ENCODE measurements around the gene TBC1D4.
A peak's percentile ranks its signal among the peaks of the same experiment; 100 is the strongest.

Gene TBC1D4, protein sequence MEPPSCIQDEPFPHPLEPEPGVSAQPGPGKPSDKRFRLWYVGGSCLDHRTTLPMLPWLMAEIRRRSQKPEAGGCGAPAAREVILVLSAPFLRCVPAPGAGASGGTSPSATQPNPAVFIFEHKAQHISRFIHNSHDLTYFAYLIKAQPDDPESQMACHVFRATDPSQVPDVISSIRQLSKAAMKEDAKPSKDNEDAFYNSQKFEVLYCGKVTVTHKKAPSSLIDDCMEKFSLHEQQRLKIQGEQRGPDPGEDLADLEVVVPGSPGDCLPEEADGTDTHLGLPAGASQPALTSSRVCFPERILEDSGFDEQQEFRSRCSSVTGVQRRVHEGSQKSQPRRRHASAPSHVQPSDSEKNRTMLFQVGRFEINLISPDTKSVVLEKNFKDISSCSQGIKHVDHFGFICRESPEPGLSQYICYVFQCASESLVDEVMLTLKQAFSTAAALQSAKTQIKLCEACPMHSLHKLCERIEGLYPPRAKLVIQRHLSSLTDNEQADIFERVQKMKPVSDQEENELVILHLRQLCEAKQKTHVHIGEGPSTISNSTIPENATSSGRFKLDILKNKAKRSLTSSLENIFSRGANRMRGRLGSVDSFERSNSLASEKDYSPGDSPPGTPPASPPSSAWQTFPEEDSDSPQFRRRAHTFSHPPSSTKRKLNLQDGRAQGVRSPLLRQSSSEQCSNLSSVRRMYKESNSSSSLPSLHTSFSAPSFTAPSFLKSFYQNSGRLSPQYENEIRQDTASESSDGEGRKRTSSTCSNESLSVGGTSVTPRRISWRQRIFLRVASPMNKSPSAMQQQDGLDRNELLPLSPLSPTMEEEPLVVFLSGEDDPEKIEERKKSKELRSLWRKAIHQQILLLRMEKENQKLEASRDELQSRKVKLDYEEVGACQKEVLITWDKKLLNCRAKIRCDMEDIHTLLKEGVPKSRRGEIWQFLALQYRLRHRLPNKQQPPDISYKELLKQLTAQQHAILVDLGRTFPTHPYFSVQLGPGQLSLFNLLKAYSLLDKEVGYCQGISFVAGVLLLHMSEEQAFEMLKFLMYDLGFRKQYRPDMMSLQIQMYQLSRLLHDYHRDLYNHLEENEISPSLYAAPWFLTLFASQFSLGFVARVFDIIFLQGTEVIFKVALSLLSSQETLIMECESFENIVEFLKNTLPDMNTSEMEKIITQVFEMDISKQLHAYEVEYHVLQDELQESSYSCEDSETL (N-terminal part only)

DNA sequence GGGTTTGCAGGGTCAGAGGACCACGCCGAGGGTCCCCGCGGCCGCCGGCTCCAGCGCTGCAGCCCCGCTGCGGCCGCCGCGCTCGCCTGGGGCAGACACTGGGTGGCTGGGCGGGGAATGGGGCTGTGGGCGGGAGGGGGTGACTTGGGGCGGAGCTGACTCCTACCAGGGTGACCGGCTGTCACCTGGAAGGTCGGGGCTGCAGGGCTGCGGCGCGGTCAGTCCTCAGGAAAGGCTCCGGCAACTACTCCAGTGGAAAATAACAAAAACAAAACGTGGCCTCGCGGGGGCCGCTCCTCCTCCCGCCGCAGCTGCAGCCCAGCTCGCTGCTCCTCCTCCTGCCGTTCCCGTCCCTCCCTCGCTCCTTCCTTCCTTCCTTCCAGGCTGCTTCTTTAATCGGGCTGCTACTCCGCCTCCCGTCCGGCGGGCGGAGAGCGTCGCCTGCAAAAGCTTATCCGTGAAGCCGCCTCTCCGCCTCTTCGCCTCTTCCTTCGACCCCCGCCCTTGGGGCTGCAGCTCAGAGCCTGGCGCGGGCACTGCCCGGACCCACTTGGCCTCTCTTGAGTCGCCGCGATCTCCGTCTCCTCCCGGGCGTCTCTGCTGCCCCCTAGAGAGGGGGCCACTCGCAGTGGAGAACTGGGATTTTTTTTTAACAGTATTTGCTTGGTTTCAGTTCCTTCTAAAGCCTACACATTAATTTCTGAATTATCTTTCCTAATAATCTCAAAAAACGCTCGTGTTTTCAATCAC is at the start of gene TBC1D4:
Gene TBC1D4 (minus strand): TSS at position 100 of the 750 bp plus-strand sequence. CDS start 402 bp downstream, outside the sequence.
- peak within 1 kb of the TSS; percentile 79 for H3K27ac ChIP-seq
- TF ChIP-seq, protein P1, sequence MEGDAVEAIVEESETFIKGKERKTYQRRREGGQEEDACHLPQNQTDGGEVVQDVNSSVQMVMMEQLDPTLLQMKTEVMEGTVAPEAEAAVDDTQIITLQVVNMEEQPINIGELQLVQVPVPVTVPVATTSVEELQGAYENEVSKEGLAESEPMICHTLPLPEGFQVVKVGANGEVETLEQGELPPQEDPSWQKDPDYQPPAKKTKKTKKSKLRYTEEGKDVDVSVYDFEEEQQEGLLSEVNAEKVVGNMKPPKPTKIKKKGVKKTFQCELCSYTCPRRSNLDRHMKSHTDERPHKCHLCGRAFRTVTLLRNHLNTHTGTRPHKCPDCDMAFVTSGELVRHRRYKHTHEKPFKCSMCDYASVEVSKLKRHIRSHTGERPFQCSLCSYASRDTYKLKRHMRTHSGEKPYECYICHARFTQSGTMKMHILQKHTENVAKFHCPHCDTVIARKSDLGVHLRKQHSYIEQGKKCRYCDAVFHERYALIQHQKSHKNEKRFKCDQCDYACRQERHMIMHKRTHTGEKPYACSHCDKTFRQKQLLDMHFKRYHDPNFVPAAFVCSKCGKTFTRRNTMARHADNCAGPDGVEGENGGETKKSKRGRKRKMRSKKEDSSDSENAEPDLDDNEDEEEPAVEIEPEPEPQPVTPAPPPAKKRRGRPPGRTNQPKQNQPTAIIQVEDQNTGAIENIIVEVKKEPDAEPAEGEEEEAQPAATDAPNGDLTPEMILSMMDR (IDR thresholded peaks at IDR 0.05): peak; percentile 97
- TF ChIP-seq ZFX (IDR thresholded peaks at IDR 0.05; ENCODE audit: borderline replicate concordance): no peak

DNA sequence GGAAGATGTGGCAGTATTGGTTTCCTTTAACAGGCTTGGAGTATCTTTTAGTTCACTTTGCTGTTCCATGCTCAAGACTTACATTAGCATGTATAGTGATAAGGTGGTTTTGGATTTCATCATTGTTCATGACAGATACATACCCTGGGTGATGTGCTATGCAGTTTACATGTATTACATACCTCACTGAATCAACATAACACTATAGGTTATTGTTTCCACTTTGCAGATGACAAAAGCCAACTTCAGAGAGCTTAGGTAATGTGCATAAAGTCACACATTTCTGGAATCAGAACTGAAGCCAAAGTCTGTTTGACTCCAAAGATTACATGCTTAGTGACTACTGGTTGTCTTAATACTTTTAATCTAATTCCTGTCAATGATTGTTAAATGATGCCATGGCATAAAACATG is 48.6 kb upstream of the TBC1D4 start:
- no peak overlapping the region for H3K27ac ChIP-seq
- TF ChIP-seq, protein P1 (IDR thresholded peaks at IDR 0.05): no peak
- no peak for TF ChIP-seq ZFX (IDR thresholded peaks at IDR 0.05; ENCODE audit: borderline replicate concordance)

DNA sequence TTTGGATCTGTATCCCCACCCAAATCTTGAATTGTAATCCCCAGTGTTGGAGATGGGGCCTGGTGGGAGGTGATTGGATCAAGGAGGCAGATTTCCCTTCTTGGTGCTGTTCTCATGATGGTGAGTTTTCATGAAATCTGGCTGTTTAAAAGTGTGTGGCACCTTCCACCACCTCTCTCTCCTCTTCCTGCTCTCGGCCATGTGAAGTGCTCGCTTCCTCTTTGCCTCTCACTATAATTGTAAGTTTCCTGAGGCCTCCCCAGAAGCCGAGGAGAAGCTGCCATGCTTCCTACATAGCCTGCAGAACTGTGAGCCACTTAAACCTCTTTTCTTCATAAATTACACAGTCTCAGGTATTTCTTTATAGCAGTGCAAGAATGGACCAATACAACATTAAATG is 40.0 kb upstream of the TBC1D4 start:
- no peak overlapping the region for H3K27ac ChIP-seq
- TF ChIP-seq ZFX (IDR thresholded peaks at IDR 0.05; ENCODE audit: borderline replicate concordance): no peak
- TF ChIP-seq, protein P1 (IDR thresholded peaks at IDR 0.05): no peak

DNA sequence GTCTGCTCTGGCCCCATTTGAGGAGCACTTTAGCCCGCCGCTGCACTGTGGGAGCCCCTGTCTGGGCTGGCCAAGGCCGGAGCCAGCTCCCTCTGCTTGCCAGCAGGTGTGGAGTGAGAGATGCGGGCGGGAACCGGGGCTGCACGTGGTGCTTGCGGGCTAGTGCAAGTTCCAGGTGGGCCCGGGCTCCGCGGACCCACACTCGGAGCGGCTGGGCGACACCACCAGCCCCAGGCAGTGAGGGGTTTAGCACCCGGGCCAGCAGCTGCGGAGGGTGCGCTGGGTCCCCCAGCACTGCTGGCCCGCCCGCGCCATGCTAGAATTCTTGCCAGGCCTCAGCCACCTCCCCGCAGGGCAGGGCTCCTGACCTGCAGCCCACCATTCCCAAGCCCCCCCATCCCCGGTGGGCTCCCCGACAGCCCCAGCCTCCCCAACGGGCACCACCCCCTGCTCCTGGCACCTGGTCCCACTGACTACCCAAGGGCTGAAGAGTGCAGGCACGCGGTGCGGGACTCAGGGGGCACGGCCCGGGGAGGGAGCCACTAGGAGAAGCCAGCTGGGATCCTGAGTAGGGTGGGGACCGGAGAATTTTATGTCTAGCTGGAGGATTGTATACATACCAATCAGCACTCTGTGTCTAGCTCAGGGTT is 36.6 kb upstream of the TBC1D4 start:
- TF ChIP-seq, protein P1 (IDR thresholded peaks at IDR 0.05): no peak
- no peak for TF ChIP-seq ZFX (IDR thresholded peaks at IDR 0.05; ENCODE audit: borderline replicate concordance)
- H3K27ac ChIP-seq: no peak overlapping the region

DNA sequence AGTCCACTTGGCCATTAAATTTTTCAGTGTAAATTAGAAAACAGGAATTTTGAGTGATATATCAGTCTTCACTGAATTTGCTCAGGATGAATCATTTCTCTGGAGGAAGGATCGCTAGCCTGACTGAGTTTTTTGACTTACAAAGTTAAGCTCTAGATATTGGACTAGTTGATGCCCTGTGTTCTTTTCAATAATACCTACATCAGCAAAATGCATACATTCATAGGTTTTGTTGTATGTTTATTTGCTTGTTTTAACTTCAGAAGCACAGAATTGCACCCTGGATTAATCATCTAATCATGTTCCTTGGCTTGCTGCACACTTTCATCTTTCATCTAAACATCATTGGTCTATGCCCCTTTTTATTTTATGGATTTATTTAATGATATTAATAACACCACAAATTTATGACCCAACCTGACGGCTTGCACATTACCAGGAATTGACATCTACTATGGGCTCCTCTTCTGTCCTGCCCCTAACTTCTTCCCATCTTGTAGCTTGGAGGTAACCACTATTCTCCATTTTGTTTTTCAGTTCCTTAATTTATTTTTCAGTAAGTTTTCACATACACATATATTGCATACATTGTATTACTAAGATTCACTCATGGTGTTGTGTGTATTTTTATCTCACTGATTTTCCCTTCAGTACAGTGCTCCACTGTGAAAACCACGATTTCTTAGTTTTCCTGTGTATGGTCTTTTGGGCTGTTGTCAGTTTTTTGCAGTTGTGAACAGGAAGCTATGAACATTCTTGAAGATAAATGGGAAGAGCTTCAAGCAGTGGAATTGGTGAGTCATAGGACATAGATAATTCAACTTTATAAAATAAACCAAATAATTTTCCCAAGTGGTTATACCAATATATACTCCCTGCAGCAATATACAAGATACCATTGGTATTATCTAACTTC is 32.4 kb upstream of the TBC1D4 start:
- TF ChIP-seq ZFX (IDR thresholded peaks at IDR 0.05; ENCODE audit: borderline replicate concordance): no peak
- TF ChIP-seq, protein P1 (IDR thresholded peaks at IDR 0.05): no peak
- no peak overlapping the region for H3K27ac ChIP-seq

Measured in 22Rv1 (cell line).